IPS-20b (cell line): Measurements from ENCODE around the gene LCK.

Experiments used
- H3K27ac ChIP-seq: one replicate; pipeline ENCODE4 v1.5.1; 2013; ENCODE audit warnings: low read length
- H3K27me3 ChIP-seq: 2 replicates; pipeline ENCODE4 v1.6.1; 2013; ENCODE audit warnings: mild to moderate bottlenecking, low read length, inconsistent platforms; ENCODE audit not compliant: insufficient read depth
- H3K36me3 ChIP-seq: 2 replicates; pipeline ENCODE4 v1.6.1; 2013; ENCODE audit warnings: low read depth, mild to moderate bottlenecking, inconsistent platforms, low read length, moderate library complexity; ENCODE audit not compliant: insufficient read depth
- H3K4me1 ChIP-seq: 2 replicates; pipeline ENCODE4 v1.6.1; 2013; ENCODE audit warnings: mild to moderate bottlenecking, control low read depth, inconsistent platforms, low read length, moderate library complexity; ENCODE audit not compliant: insufficient read depth
- H3K4me3 ChIP-seq: 2 replicates; pipeline ENCODE4 v1.5.1; 2013; ENCODE audit warnings: mild to moderate bottlenecking, low read length, inconsistent platforms
- H3K9ac ChIP-seq: 2 replicates; pipeline ENCODE4 v1.6.1; 2013; ENCODE audit warnings: low read depth, mild to moderate bottlenecking, inconsistent platforms, low read length, moderate library complexity
- H3K9me3 ChIP-seq: 2 replicates; pipeline ENCODE4 v1.6.1; 2013; ENCODE audit warnings: mild to moderate bottlenecking, low read depth, low read length, inconsistent platforms; ENCODE audit not compliant: insufficient read depth

LCK gene

DNA sequence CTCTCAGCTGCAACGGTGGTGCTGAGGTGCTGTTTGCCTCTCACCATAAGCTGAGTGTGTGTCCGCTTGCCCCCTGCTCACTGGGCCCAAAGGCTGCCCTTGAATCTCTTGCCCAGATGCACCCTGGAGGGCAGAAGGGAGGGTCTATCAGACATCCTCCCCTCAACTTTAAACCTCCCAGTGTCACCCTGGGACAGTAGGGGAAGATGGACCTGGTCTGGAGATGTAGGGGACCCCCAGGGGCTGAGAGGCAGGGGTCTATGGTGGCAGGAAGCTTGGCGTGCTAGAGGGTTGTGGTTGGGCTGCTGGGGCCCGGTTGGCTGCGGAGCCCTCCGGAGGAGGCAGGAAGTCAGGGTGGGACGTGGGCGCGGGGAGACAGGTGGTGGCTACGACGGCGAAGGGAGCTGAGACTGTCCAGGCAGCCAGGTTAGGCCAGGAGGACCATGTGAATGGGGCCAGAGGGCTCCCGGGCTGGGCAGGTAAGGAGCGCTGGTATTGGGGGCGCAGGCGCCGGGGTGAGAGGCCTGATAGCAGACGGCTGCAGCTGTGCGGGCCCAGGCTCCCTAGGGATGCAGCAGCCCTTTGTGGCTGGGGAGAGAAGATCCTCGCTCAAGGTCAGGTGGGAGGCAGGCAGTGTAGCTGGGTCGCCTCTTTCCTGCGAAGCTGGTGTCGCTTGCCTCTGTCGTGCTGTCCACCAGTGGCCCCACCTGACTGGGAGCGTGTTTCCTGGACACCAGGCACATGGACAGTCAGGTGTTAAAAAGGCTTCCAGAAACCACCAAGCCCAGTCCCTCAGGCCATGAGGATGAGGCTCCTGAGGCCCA is at the start of gene LCK:
TSS of gene LCK (plus strand) at position 373 of the 824 bp plus-strand sequence. CDS start 23,065 bp downstream, outside the sequence.
- Histone ChIP-seq H3K4me1 (peaks cover 15% of the 10 kb centered on the region; the same call in 1 of the 2 replicates), H3K4me3 (no peak within 1 kb of the TSS), H3K27ac (no peak within 1 kb of the TSS)

DNA sequence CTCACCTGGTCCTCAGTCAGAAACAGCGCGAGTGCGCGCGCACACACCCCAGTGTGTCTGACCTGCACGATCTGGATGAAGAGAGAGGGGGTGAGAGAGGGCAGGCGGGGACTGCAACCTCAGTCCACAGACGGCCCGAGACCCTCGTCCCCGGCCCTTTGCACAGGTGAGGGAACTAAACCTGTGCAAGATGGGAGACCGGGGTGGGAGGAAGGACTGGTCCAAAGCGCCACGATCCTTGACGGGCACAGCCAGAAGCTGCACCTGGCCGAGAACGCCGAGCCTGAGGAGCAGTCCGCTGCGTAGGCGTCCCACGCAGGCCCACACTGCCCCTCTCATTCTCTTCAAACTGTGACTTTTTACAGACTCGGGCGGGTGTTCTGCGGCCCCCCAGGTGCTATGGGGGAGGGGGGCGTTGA is 46.1 kb upstream of the LCK start:
- Histone ChIP-seq H3K4me1 (peaks cover 10% of the 10 kb centered on the region; the same call in 1 of the 2 replicates), H3K36me3 (peaks cover 13% of the 10 kb centered on the region), H3K27me3 (peaks cover 24% of the 10 kb centered on the region), H3K4me3 (peak overlapping the region; percentile 90), H3K9me3 (no peaks in the 10 kb centered on the region), H3K9ac (peak overlapping the region; percentile 61; the same call in 1 of the 2 replicates), H3K27ac (no peak overlapping the region)

More for the DNA sequence above, at the start of gene LCK:
- Histone ChIP-seq H3K36me3 (no peaks in the 10 kb centered on the region), H3K27me3 (no peaks in the 10 kb centered on the region), H3K9me3 (no peaks in the 10 kb centered on the region), H3K9ac (peak within 1 kb of the TSS; percentile 7; the same call in 1 of the 2 replicates)

DNA sequence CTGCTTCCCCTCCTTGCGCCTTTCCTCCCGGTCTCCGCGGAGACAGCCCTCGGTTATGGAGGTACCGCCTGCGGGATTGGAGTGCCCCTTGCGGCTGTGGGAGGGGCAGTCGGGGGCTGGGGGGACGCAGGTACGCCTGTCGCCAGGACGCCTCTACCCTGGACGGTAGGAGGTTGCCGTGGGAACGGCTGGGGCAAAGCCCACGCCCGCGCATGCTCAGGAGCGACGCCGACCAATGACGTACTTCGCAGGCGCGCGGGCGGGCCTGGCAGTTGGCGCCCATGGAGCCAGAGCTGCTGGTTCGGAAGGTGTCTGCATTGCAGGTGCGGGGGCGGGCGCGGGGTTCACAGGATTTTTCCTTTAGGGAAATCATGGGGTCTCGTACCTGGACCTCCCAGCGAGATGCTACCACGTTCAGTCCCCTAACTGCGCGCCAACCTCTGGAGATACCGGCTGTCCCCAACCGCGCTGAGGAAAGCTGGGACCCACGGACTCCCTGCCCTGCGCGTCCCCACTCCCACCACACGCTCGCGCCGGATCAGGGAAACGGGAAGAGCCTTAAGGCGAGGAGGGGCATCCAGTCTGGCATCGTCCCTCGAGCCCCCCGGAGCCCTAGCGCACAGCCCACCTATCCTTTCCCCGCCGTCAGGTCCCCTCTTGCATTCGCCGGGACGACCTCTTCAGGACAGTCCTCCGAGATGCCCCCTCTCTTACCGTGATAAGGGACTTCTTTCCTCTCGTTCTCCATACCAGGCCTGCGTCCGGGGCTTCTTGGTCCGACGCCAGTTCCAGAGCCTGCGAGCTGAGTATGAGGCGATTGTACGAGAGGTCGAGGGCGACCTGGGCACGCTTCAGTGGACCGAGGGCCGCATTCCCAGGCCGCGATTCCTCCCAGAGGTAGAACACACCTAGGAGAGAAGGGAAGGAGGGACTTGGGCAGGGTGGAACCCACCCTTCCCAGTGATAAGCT is 45.4 kb upstream of the LCK start, which contains the start of gene IQCC:
TSS of gene IQCC (plus strand) at position 271 of the 970 bp plus-strand sequence. CDS start at position 282, 11 bp downstream.
- H3K9ac ChIP-seq = peak within 1 kb of the TSS; percentile 91
- H3K27ac ChIP-seq = peak within 1 kb of the TSS; percentile 31
- peak within 1 kb of the TSS; percentile 90 for H3K4me3 ChIP-seq
- H3K4me1 ChIP-seq = peaks cover 9% of the 10 kb centered on the region; the same call in 1 of the 2 replicates
- H3K9me3 ChIP-seq = no peaks in the 10 kb centered on the region
- H3K36me3 ChIP-seq = peaks cover 13% of the 10 kb centered on the region
- peaks cover 24% of the 10 kb centered on the region for H3K27me3 ChIP-seq

DNA sequence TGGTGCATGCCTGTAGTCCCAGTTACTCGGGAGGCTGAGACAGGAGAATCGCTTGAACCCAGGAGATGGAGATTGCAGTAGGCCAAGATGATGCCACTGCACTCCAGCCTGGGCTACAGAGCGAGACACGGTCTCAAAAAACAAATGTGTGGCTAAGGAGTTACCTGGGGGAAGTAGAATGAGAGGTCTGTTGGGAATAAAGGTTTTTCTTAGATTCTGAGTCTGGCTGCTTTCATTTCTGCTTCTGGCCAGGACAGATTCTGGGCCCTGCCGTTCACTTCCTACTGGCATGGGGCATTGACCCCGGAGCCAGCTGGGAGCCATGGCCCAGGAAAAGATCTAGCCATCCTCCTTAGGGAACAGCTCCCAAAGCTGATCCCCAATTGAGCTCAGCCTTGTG is 42.6 kb upstream of the LCK start:
- H3K9ac ChIP-seq = no peak overlapping the region
- H3K4me1 ChIP-seq = 0 out of 2 replicates have a peak, but pooled peaks cover 3% of the 10 kb centered on the region
- no peak overlapping the region for H3K4me3 ChIP-seq
- H3K27ac ChIP-seq = no peak overlapping the region
- peaks cover 17% of the 10 kb centered on the region for H3K27me3 ChIP-seq
- no peaks in the 10 kb centered on the region for H3K9me3 ChIP-seq
- peaks cover 13% of the 10 kb centered on the region for H3K36me3 ChIP-seq

DNA sequence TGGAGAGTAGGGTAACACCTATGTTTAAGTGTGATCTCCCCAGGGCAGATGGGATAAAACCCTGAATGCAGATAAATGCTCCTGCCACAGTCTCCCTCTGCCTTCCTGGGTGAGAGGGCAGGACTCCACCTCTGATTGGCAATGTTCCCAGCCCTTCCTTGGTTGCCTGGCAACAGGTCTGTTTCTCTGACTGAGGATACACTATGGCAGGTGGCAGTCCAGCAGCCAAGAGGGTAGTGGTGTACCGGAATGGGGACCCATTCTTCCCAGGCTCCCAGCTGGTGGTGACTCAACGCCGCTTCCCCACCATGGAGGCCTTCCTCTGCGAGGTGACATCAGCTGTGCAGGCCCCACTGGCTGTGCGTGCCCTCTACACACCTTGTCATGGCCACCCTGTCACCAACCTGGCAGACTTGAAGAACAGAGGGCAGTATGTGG is 42.2 kb upstream of the LCK start, which contains the start of gene DCDC2B:
TSS of gene DCDC2B (plus strand) at position 199 of the 438 bp plus-strand sequence. CDS start at position 204, 5 bp downstream.
- Histone ChIP-seq H3K36me3 (peaks cover 13% of the 10 kb centered on the region), H3K27ac (no peak within 1 kb of the TSS), H3K9ac (no peak within 1 kb of the TSS), H3K4me1 (0 out of 2 replicates have a peak, but pooled peaks cover 3% of the 10 kb centered on the region), H3K4me3 (no peak within 1 kb of the TSS), H3K27me3 (peaks cover 13% of the 10 kb centered on the region), H3K9me3 (no peaks in the 10 kb centered on the region)

DNA sequence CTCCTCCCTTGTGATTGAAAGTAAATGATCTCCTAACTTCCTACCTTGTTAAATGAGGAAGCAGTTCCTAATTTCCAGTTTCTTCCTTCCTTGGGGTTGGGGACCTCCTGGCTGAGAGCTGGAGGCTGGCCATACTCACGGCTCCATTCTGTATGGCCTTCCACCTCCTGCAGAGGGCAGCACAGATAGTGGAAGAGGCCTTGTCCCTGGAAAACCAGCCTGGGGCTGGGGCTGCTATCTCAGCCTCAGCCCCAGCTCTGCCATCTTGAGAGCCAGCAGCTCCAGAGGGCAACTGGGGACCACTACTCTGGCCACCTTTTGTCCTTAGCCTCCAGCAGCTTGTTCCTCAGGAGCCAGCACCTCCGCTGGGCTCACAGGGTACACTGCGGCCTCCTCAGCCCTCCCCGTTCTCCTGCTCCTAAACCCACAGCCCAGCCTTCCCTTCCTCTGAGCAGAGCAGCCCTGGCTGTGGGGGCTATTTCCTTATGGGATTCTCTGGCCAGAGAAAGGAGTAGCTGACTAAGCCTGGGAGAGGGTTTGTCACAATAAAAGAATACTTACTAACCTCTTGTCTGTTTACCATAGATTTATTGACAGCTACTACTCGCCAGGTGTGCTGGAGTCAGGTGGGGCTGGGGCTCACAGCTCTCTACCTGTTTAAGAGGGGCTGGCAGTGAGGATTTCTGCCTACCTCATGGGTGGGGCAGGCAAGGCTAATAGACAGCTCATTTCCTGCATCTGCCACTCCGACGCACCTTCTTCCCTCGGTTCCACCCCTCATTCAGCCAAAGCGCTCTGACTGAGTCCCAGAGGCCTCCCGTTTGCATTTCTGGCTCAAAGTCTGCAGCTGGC is 35.2 kb upstream of the LCK start:
- peaks cover 3% of the 10 kb centered on the region; the same call in 1 of the 2 replicates for H3K4me1 ChIP-seq
- H3K27me3 ChIP-seq = no peaks in the 10 kb centered on the region
- H3K4me3 ChIP-seq = no peak overlapping the region
- no peak overlapping the region for H3K9ac ChIP-seq
- H3K27ac ChIP-seq = no peak overlapping the region
- peaks cover 24% of the 10 kb centered on the region for H3K36me3 ChIP-seq
- no peaks in the 10 kb centered on the region for H3K9me3 ChIP-seq

DNA sequence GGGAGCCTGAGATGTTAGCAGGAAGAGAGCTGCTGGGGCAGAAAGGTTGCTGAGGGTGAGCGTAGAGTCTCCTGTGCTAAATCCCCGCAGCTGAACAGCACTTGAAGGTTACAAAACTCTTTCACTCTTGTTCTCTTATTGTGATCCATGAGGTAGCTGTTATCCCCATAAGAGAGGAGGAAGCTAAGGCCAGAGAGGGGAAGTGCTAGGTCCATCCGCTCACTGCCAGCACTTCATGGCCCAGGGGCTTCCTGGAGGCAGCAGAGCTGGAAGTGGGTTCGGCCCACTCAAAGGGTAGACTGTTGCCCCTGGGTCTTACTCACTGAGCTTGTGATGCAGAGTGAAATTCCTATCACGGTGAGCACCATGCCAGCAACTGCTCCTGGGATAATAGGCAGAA is 34.5 kb upstream of the LCK start:
- Histone ChIP-seq H3K4me3 (no peak overlapping the region), H3K9me3 (no peaks in the 10 kb centered on the region), H3K27me3 (no peaks in the 10 kb centered on the region), H3K9ac (no peak overlapping the region), H3K27ac (no peak overlapping the region), H3K4me1 (peaks cover 8% of the 10 kb centered on the region; the same call in 1 of the 2 replicates), H3K36me3 (peaks cover 24% of the 10 kb centered on the region)

DNA sequence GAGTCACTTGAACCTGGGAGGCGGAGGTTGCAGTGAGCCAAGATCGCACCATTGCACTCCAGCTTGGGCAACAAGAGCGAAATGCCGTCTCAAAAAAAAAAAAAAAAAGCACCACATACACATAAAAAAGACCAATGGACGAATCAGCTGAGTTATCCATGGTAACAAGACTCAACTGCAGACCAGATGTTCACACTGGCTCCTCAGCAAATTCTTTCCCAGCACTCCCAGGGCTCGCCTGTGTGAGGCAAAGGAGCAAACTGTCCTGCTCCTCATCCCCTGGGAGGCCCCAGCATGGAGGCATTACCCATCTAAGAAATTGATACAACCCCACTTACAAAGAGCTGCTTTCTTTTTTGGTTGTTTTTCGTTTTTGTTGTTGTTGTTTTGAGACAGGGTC is 32.0 kb upstream of the LCK start:
- Histone ChIP-seq H3K4me3 (no peak overlapping the region), H3K4me1 (peaks cover 8% of the 10 kb centered on the region; the same call in 1 of the 2 replicates), H3K9ac (no peak overlapping the region), H3K27me3 (no peaks in the 10 kb centered on the region), H3K36me3 (peaks cover 30% of the 10 kb centered on the region), H3K27ac (no peak overlapping the region), H3K9me3 (no peaks in the 10 kb centered on the region)

DNA sequence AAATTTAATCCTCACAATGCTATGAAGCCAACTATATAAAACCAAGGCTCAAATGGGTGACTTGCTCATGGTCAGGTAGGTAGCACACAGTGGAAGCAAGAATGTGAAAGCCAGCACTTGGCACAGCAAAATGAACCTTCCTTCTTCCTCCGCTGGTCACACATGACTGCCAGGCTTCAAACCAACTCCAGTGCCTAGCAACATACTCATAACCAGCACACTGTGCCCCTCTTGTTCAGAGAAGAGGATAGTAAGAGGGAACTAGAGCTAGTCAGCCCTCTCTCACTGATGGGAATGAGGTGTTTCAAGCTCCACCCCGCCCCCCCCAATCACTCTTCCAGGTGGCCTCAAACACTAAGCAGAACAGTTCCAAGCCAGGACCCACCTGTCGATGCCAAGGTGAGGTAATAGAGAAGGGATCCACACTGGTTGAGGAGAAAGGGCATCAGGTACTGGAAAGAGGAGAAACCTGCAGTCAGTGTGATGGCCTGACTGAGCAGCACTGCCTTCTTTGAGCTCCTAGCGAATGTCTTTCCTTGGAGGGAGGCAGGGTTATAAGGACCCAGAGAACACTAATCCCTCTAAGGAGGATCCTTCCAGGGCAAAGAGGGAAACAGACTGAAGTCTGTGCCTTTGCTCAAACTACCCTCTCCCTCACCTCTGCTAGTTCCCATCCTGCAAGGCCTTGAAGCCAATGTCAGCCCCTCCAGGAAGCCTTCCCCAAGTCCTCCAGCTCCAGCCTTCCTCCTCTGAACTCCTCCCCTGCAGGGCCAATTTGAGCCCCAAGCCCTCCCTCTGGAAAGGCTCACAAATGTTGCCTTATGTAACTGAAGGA is 30.1 kb upstream of the LCK start:
- Histone ChIP-seq H3K4me1 (peaks cover 8% of the 10 kb centered on the region; the same call in 1 of the 2 replicates), H3K27ac (no peak overlapping the region), H3K36me3 (peaks cover 35% of the 10 kb centered on the region), H3K27me3 (no peaks in the 10 kb centered on the region), H3K9ac (peak overlapping the region; percentile 98), H3K9me3 (no peaks in the 10 kb centered on the region), H3K4me3 (peak overlapping the region; percentile 99)

DNA sequence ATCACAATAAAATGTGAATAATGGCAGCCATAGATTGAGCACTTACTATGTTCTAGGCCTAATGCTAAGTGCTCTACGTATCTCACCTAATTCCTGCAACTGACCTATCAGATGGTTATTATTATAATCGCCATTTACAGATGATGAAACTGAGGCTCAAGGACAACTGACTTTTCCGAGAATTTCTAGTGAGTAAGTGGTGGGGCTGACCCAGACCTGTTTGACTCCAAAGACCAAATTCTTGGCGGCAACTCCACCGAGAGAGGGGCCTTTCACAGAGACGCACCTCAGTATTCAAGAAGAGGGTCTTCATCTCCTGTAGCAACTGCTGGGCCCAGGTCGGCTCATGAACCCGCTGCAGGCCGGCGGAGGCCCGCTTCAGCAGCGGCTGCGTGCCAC is 29.5 kb upstream of the LCK start:
- no peak overlapping the region for H3K27ac ChIP-seq
- H3K9ac ChIP-seq = peak overlapping the region; percentile 98
- H3K4me1 ChIP-seq = peaks cover 8% of the 10 kb centered on the region; the same call in 1 of the 2 replicates
- H3K4me3 ChIP-seq = peak overlapping the region; percentile 99
- peaks cover 37% of the 10 kb centered on the region for H3K36me3 ChIP-seq
- H3K27me3 ChIP-seq = no peaks in the 10 kb centered on the region
- H3K9me3 ChIP-seq = no peaks in the 10 kb centered on the region
